ENCODE data around the gene DNAJC1. TPM values are rescaled to one million over a fixed set of nuclear protein-coding genes. Genes with fewer than 3 reads are reported as not detected.

Gene DNAJC1
- total and polyA plus RNA-seq, 2 of the 8 experiments (the other 6 are each of a cell fraction or from before 2014, with no cell fraction given), result 6.8 to 14.8 TPM

GRCh38 chr10:21724020-21724589 lies 279.4 kb downstream of the DNAJC1 start:
- Histone ChIP-seq H3K27ac (ENCODE audit: low read depth, low read length) (no peak overlapping the region), H4K8ac (ENCODE audit: extremely low read depth, insufficient read depth, low read length) (no peak overlapping the region), H3K9ac (replicated peaks in 1 of 4; ENCODE audit: extremely low read depth in 1 of 4, low read depth in 3 of 4, low read length in 3 of 4) (peak overlapping the region in 1 of 4 experiments; percentile 47; a peak in 1 of 7 replicates), H3K36me3 (ENCODE audit: control insufficient read depth in 2 of 4, insufficient read depth in 4 of 4, low read length in 3 of 4) (peaks cover 0 to 18% (median 0%) of the 10 kb centered on the region in 4 experiments; a peak in 1 of 8 replicates), H3K23me2 (ENCODE audit: low read depth, low read length) (no peaks in the 10 kb centered on the region), H2BK15ac (ENCODE audit: low read length) (no peak overlapping the region), H3K4ac (replicated peaks; ENCODE audit: insufficient read length, low read depth, low read length) (no peak overlapping the region), H3K4me1 (replicated peaks in 1 of 4; ENCODE audit: control insufficient read depth in 3 of 4, insufficient read depth in 4 of 4, low read length in 3 of 4) (peaks cover 2 to 12% (median 9%) of the 10 kb centered on the region in 4 experiments; a peak in 4 of 7 replicates), H2BK12ac (ENCODE audit: low read depth, low read length) (no peak overlapping the region), H3K79me1 (ENCODE audit: low read depth, low read length) (no peaks in the 10 kb centered on the region), H3K4me3 (ENCODE audit: extremely low read depth in 1 of 4, insufficient read depth in 2 of 4, low read depth in 3 of 4, low read length in 4 of 4) (no peak overlapping the region), H3K18ac (ENCODE audit: extremely low read depth, low read length) (no peak overlapping the region), H2AFZ (ENCODE audit: low read length) (no peak overlapping the region), H2AK5ac (ENCODE audit: low read depth, low read length) (no peak overlapping the region), H2BK20ac (ENCODE audit: low read length) (no peak overlapping the region), H4K5ac (ENCODE audit: insufficient read length, low read depth, low read length) (no peak overlapping the region), H2BK5ac (ENCODE audit: low read depth, low read length) (no peak overlapping the region), H3K27me3 (replicated peaks in 1 of 4; ENCODE audit: control insufficient read depth in 3 of 4, extremely low read depth in 1 of 4, insufficient read depth in 3 of 4, low read length in 3 of 4) (no peaks in the 10 kb centered on the region), H3K9me3 (ENCODE audit: insufficient read depth in 2 of 2, low read depth in 1 of 2, low read length in 1 of 2) (no peaks in the 10 kb centered on the region), H3K4me2 (ENCODE audit: insufficient read depth in 1 of 2, low read depth in 2 of 2, low read length in 2 of 2) (no peak overlapping the region), H3K14ac (ENCODE audit: insufficient read length) (no peak overlapping the region), H3K56ac (replicated peaks; ENCODE audit: insufficient read length, low read depth, low read length) (no peak overlapping the region), H2BK120ac (replicated peaks; ENCODE audit: low read depth, low read length) (no peak overlapping the region), H4K20me1 (replicated peaks in 1 of 2; ENCODE audit: control insufficient read depth in 1 of 2, insufficient read depth in 2 of 2, low read length in 2 of 2) (no peaks in the 10 kb centered on the region), H3K79me2 (ENCODE audit: control insufficient read depth in 1 of 2, insufficient read depth in 2 of 2, low read length in 2 of 2) (peaks cover 0 to 10% of the 10 kb centered on the region in 2 experiments; a peak in 1 of 4 replicates), H4K91ac (replicated peaks; ENCODE audit: insufficient read length, low read length) (no peak overlapping the region), H3K23ac (ENCODE audit: insufficient read length) (no peak overlapping the region)
- POLR2A ChIA-PET (ENCODE audit: partially characterized antibody), result interaction anchor here (0.8 to 1.6 kb wide), 2 partner anchors 27 to 200 kb away, joined by 3 to 5 read pairs; no protein-coding TSS in a partner anchor
- DNase-seq (ENCODE audit: low read depth in 1 of 2, low spot score in 2 of 2) (no peak), FAIRE-seq (no peak)
- 93% methylated on average over 7 of the region's 7 CpGs; no CpG with 5 or more reads in 1 of the 2 experiments for WGBS, 2 experiments (ENCODE audit: extremely low coverage in 1 of 2, insufficient coverage in 1 of 2, insufficient read length in 1 of 2, insufficient replicate concordance in 2 of 2, low coverage in 1 of 2, low lambda C conversion rate in 2 of 2, missing lambda C conversion rate in 1 of 2)
- CTCF ChIA-PET (ENCODE audit: partially characterized antibody), result interaction anchor here (0.8 to 2.3 kb wide), 4 partner anchors 8 to 446 kb away, joined by 3 to 8 read pairs (median 3); no protein-coding TSS in a partner anchor
- TF ChIP-seq RXRA (IDR thresholded peaks at IDR 0.05; ENCODE audit: insufficient read depth, low read depth, low read length) (no peak), CHD2 (IDR thresholded peaks at IDR 0.05; ENCODE audit: low read length) (no peak), SIN3A (conservative IDR thresholded peaks at IDR 0.05 in 1 of 2, IDR thresholded peaks at IDR 0.05 in 1 of 2; ENCODE audit: low read depth in 1 of 2, low read length in 2 of 2) (no peak), EP300 (IDR thresholded peaks at IDR 0.05; ENCODE audit: borderline replicate concordance in 1 of 2, low read depth in 2 of 2, low read length in 2 of 2) (no peak), CREB1 (IDR thresholded peaks at IDR 0.05) (no peak), SUZ12 (IDR thresholded peaks at IDR 0.05; ENCODE audit: low read length) (no peak), CHD1 (IDR thresholded peaks at IDR 0.05; ENCODE audit: low read depth, low read length) (no peak), SP2 (IDR thresholded peaks at IDR 0.05; ENCODE audit: low read length) (no peak), KDM4A (IDR thresholded peaks at IDR 0.05; ENCODE audit: low read depth, low read length, severe bottlenecking) (no peak), EGR1 (IDR thresholded peaks at IDR 0.05; ENCODE audit: borderline replicate concordance, low read depth, low read length) (no peak), TAF7 (optimal IDR thresholded peaks at IDR 0.05; ENCODE audit: borderline replicate concordance, low read depth, low read length) (no peak), JUND (IDR thresholded peaks at IDR 0.05; ENCODE audit: low read length) (no peak), RNF2 (IDR thresholded peaks at IDR 0.05; ENCODE audit: borderline replicate concordance, low read depth, low read length, missing control alignments, poor library complexity, severe bottlenecking) (no peak)
